ENCODE data around the gene C1GALT1. TPM values are rescaled to one million over a fixed set of nuclear protein-coding genes. Genes with fewer than 3 reads are reported as not detected.
A peak's percentile ranks its signal among the peaks of the same experiment; 100 is the strongest.
"Not testable (repeated sequence)": the region's sequence is repeated elsewhere in the genome, so short reads cannot be mapped to it uniquely, and the experiment has no call there.

The C1GALT1 gene
- total and polyA plus RNA-seq, 3 experiments from 2014 or later: 40.4 to 53.4 (median 40.7) TPM

DNA sequence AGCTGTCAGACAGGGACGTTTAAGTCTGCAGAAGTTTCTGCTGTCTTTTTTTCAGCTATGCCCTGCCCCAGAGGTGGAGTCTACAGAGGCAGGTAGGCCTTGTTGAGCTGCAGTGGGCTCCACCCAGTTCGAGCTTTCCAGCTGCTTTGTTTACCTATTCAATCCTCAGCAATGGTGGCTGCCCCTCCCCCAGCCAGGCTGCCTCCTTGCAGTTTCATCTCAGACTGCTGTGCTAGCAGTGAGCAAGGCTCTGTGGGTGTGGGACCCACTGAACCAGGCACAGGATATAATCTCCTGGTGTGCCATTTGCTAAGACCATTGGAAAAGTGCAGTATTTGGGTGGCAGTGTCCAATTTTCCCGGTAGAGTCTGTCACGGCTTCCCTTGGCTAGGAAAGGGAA lies 37.2 kb upstream of the C1GALT1 start:
- H3K4me1 Mint-ChIP-seq; H3K27ac ChIP-seq (ENCODE audit: low read depth, low read length); H3K9me3 ChIP-seq (ENCODE audit: low read length); H3K27me3 Mint-ChIP-seq; H3K4me3 ChIP-seq (ENCODE audit: low read length); H3K4me1 ChIP-seq (ENCODE audit: insufficient read depth, low read length); POLR2A ChIA-PET; H3K4me3 Mint-ChIP-seq; H3K36me3 ChIP-seq (ENCODE audit: insufficient read depth, low read length); DNase-seq; H3K27me3 ChIP-seq (ENCODE audit: insufficient read depth, low read length, poor library complexity, severe bottlenecking); H3K27ac Mint-ChIP-seq: not testable (repeated sequence)
- Mint-ChIP-seq H3K36me3 (peaks cover 3 to 30% (median 7%) of the 10 kb centered on the region in 3 donors), H3K9me3 (peaks cover 2 to 20% (median 5%) of the 10 kb centered on the region in 5 donors)
- CTCF ChIA-PET: interaction anchor here (3.4 kb wide), 1 partner anchor 42 kb away, joined by 9 read pairs; no protein-coding TSS in a partner anchor

DNA sequence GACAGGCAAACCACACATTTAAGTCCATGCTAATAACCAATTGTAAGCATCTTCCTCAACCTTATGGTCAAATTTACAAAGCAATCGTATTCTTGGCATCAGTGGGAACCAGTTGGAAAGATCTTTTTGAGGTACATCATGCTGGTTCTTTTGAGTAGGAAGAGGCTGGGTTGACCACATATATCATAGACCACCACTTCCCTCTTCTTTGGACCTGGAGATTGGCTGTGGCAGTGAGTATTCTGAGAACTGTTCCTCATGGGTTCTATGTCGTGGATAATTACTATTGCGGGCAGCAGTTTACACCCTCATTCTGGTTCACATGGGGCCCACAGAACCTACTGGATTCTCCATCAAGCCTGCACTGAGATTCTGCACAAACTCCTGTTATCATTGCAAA lies 35.5 kb upstream of the C1GALT1 start:
- POLR2A ChIA-PET: no interaction called here
- Mint-ChIP-seq H3K27ac (no peak overlapping the region), H3K27me3 (peaks cover 0 to 7% of the 10 kb centered on the region in 2 donors), H3K36me3 (peaks cover 3 to 27% (median 7%) of the 10 kb centered on the region in 3 donors), H3K9me3 (peaks cover 0 to 20% (median 5%) of the 10 kb centered on the region in 5 donors), H3K4me1 (peaks cover 8 to 12% (median 10%) of the 10 kb centered on the region in 3 donors), H3K4me3 (no peak overlapping the region)
- H3K36me3 ChIP-seq (ENCODE audit: insufficient read depth, low read length): no peaks in the 10 kb centered on the region
- H3K4me3 ChIP-seq (ENCODE audit: low read length): no peak overlapping the region
- no peaks in the 10 kb centered on the region for H3K9me3 ChIP-seq (ENCODE audit: low read length)
- H3K4me1 ChIP-seq (ENCODE audit: insufficient read depth, low read length): peaks cover 5% of the 10 kb centered on the region
- no peak overlapping the region for H3K27ac ChIP-seq (ENCODE audit: low read depth, low read length)
- CTCF ChIA-PET: interaction anchor here (0.7 to 3.4 kb wide), 3 partner anchors 34 to 43 kb away, joined by 3 to 9 read pairs (median 3); no protein-coding TSS in a partner anchor
- DNase-seq: no peak
- H3K27me3 ChIP-seq (ENCODE audit: insufficient read depth, low read length, poor library complexity, severe bottlenecking): no peaks in the 10 kb centered on the region

DNA sequence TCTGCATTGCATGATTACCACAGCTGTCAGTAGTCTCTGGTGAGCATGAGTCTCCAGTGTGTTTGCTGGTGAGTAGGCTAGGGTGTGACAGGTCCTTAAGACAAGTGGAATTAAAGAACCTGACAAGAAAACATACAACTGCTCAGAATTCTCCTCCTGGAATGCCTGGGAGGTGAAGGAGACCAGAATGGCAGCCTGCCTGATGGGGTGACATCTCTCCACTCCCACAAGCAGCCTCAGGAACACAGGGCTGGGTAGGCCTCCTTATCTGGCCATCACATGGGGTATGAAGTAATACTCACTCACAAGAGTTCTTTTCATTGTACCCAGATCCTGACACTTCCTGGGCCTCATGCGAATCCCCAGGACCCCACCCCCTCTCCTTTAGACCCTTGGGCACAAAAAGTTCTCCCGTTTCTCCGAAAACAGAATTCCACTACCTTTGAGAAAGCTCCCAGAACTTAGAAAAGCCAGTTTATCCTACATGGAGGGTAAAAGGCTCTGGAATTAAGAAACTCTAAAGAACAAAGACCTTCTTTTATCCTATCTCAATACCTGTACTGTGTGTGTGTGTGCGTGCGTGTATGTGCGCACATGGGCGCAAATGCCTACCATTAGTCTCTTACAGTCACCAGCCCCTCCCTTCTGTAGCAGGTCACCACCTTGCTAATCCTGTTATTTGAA lies 33.4 kb upstream of the C1GALT1 start:
- H3K9me3 ChIP-seq (ENCODE audit: low read length): no peaks in the 10 kb centered on the region
- no peaks in the 10 kb centered on the region for H3K36me3 ChIP-seq (ENCODE audit: insufficient read depth, low read length)
- peaks cover 10% of the 10 kb centered on the region for H3K4me1 ChIP-seq (ENCODE audit: insufficient read depth, low read length)
- H3K9me3 Mint-ChIP-seq: peaks cover 2 to 8% (median 3%) of the 10 kb centered on the region in 5 donors
- peaks cover under 1 to 16% (median 3%) of the 10 kb centered on the region in 3 donors for H3K36me3 Mint-ChIP-seq
- no peak overlapping the region for H3K4me3 Mint-ChIP-seq
- H3K4me3 ChIP-seq (ENCODE audit: low read length): no peak overlapping the region
- no peak overlapping the region for H3K27ac ChIP-seq (ENCODE audit: low read depth, low read length)
- POLR2A ChIA-PET: no interaction called here
- H3K27me3 Mint-ChIP-seq: peaks cover 0 to 3% of the 10 kb centered on the region in 2 donors
- CTCF ChIA-PET: no interaction called here
- H3K27me3 ChIP-seq (ENCODE audit: insufficient read depth, low read length, poor library complexity, severe bottlenecking): no peaks in the 10 kb centered on the region
- DNase-seq: no peak
- no peak overlapping the region for H3K27ac Mint-ChIP-seq
- H3K4me1 Mint-ChIP-seq: peaks cover 11 to 16% (median 15%) of the 10 kb centered on the region in 3 donors

DNA sequence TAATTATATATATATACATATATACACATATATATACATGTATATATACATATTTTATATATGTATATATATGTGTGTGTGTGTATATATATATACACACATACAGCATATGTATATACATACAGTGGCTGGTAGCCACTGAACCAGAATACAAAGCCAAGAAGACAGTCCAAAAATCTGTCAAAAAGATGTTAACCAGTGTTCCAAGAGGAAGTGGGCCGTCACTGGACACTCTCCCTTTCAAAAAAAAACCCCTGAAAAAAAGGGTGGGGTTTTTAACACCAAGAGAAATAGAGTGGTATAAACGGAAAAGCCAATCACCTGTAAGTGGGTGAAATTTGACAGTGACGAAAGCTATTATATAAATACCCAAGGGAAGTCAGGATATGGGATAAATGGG lies 31.1 kb upstream of the C1GALT1 start:
- Mint-ChIP-seq H3K27ac (peak overlapping the region in 2 of 8 donors; percentile 19 to 68), H3K27me3 (no peaks in the 10 kb centered on the region), H3K4me1 (peaks cover 17 to 23% (median 21%) of the 10 kb centered on the region in 3 donors), H3K4me3 (no peak overlapping the region), H3K9me3 (peaks cover 0 to 8% (median 3%) of the 10 kb centered on the region in 5 donors), H3K36me3 (peaks cover 0 to 14% (median 0%) of the 10 kb centered on the region in 3 donors)
- H3K27me3 ChIP-seq (ENCODE audit: insufficient read depth, low read length, poor library complexity, severe bottlenecking): no peaks in the 10 kb centered on the region
- DNase-seq: no peak
- H3K4me3 ChIP-seq (ENCODE audit: low read length): no peak overlapping the region
- H3K27ac ChIP-seq (ENCODE audit: low read depth, low read length): no peak overlapping the region
- ChIA-PET POLR2A (no interaction called here), CTCF (no interaction called here)
- peaks cover 18% of the 10 kb centered on the region for H3K4me1 ChIP-seq (ENCODE audit: insufficient read depth, low read length)
- no peaks in the 10 kb centered on the region for H3K9me3 ChIP-seq (ENCODE audit: low read length)
- no peaks in the 10 kb centered on the region for H3K36me3 ChIP-seq (ENCODE audit: insufficient read depth, low read length)

DNA sequence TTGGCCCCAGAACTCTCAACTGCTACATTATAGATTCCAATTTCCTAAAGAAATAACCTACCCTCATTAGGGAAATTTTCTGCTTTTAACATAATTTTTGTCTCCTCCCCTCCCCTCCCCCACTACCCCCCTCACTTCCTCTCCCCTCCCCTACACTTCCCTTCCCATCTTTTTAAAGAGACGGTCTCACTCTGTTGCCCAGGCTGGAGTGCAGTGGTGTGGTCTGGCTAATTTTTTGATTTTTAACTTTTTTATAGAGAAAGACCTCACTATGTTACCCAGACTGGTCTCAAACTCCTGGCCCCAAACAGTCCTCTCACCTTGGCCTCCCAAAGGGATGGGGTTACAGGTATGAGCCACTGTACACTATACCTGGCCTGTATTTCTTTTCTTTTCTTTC lies 30.5 kb upstream of the C1GALT1 start:
- Mint-ChIP-seq H3K27me3 (no peaks in the 10 kb centered on the region), H3K4me1 (peaks cover 21 to 29% (median 27%) of the 10 kb centered on the region in 3 donors), H3K4me3 (peak overlapping the region in 1 of 7 donors; percentile 38), H3K9me3 (peaks cover 0 to 8% (median 3%) of the 10 kb centered on the region in 5 donors), H3K27ac (no peak overlapping the region), H3K36me3 (peaks cover 0 to 14% (median 0%) of the 10 kb centered on the region in 3 donors)
- POLR2A ChIA-PET: no interaction called here
- no peak for DNase-seq
- Histone ChIP-seq H3K27me3 (ENCODE audit: insufficient read depth, low read length, poor library complexity, severe bottlenecking) (no peaks in the 10 kb centered on the region), H3K4me3 (ENCODE audit: low read length) (no peak overlapping the region), H3K27ac (ENCODE audit: low read depth, low read length) (no peak overlapping the region), H3K36me3 (ENCODE audit: insufficient read depth, low read length) (no peaks in the 10 kb centered on the region), H3K9me3 (ENCODE audit: low read length) (no peaks in the 10 kb centered on the region), H3K4me1 (ENCODE audit: insufficient read depth, low read length) (peaks cover 23% of the 10 kb centered on the region)
- CTCF ChIA-PET: no interaction called here

DNA sequence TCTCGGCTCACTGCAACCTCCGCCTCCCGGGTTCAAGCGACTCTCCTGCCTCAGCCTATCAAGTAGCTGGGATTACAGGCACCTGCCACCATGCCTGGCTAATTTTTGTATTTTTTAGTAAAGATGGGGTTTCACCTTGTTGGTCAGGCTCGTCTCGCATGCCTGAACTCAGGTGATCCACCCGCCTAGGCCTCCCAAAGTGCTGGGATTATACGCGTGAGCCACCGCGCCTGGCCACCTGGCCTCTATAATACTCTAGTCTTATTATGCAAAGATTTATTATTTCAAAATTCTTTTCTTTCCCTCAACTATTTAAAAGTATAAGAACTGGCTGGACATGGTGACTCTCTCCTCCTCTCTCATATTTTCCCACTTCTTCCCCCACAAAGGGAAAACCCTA lies 30.0 kb upstream of the C1GALT1 start:
- H3K4me1 ChIP-seq (ENCODE audit: insufficient read depth, low read length): peaks cover 25% of the 10 kb centered on the region
- H3K36me3 ChIP-seq (ENCODE audit: insufficient read depth, low read length): no peaks in the 10 kb centered on the region
- H3K27me3 ChIP-seq (ENCODE audit: insufficient read depth, low read length, poor library complexity, severe bottlenecking): no peaks in the 10 kb centered on the region
- H3K9me3 ChIP-seq (ENCODE audit: low read length): no peaks in the 10 kb centered on the region
- Mint-ChIP-seq H3K27ac (peak overlapping the region in 1 of 8 donors; percentile 35), H3K4me1 (peaks cover 26 to 33% (median 31%) of the 10 kb centered on the region in 3 donors), H3K4me3 (peak overlapping the region in 1 of 7 donors; percentile 38), H3K27me3 (no peaks in the 10 kb centered on the region), H3K9me3 (peaks cover 0 to 8% (median 3%) of the 10 kb centered on the region in 5 donors), H3K36me3 (peaks cover 0 to 14% (median 0%) of the 10 kb centered on the region in 3 donors)
- no peak overlapping the region for H3K4me3 ChIP-seq (ENCODE audit: low read length)
- no peak for DNase-seq
- POLR2A ChIA-PET: no interaction called here
- no peak overlapping the region for H3K27ac ChIP-seq (ENCODE audit: low read depth, low read length)
- CTCF ChIA-PET: interaction anchor here (1.6 kb wide), 1 partner anchor 29 kb away, joined by 4 read pairs; no protein-coding TSS in a partner anchor

DNA sequence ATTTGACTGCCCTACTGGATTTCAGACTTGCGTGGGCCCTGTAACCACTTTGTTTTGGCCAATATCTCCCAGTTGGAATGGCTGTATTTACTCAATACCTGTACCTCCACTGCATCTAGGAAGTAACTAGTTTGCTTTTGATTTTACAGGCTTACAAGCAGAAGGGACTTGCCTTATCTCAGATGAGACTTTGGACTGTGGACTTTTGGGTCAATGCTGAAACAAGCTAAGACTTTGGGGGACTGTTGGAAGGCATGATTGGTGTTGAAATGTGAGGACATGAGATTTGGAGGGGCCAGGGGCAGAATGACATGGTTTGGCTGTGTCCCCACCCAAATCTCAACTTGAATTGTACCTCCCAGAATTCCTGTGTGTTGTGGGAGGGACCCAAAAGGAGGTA lies 28.0 kb upstream of the C1GALT1 start:
- POLR2A ChIA-PET; H3K9me3 Mint-ChIP-seq; H3K4me3 ChIP-seq (ENCODE audit: low read length); H3K27me3 Mint-ChIP-seq; DNase-seq; H3K36me3 ChIP-seq (ENCODE audit: insufficient read depth, low read length); H3K27me3 ChIP-seq (ENCODE audit: insufficient read depth, low read length, poor library complexity, severe bottlenecking); H3K27ac ChIP-seq (ENCODE audit: low read depth, low read length); H3K9me3 ChIP-seq (ENCODE audit: low read length); H3K4me3 Mint-ChIP-seq: not testable (repeated sequence)
- H3K4me1 Mint-ChIP-seq: peaks cover 42 to 53% (median 50%) of the 10 kb centered on the region in 3 donors
- H3K36me3 Mint-ChIP-seq: peaks cover 0 to 14% (median 0%) of the 10 kb centered on the region in 3 donors
- H3K27ac Mint-ChIP-seq: peak overlapping the region in 2 of 8 donors; percentile 31 to 72
- peaks cover 42% of the 10 kb centered on the region for H3K4me1 ChIP-seq (ENCODE audit: insufficient read depth, low read length)
- CTCF ChIA-PET: interaction anchor here (0.9 kb wide), 1 partner anchor 51 kb away, joined by 3 read pairs; no protein-coding TSS in a partner anchor

DNA sequence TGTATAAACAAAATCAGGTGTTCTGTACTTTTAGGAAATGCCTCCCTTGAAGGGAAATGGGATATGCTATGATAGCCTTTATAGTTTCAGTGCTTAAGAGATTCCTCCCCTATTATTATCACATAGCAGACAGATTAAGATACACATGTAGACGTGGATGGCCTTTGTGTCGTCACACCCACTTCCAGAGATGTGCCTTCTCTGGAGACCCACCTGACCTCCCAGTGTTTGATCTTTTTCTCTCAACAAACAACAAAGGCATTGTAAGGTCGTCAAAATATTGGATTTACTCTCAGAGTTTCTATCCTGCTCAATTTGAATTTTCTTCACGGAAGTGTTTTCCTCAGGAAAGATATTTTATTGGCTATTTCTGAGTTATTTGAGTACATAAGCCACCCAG lies 25.7 kb upstream of the C1GALT1 start:
- Mint-ChIP-seq H3K4me1 (peaks cover 52 to 63% (median 60%) of the 10 kb centered on the region in 3 donors), H3K36me3 (peaks cover 1 to 18% (median 8%) of the 10 kb centered on the region in 3 donors), H3K27me3 (no peaks in the 10 kb centered on the region)

More for the DNA sequence above, 25.7 kb upstream of the C1GALT1 start:
- Histone ChIP-seq H3K36me3 (ENCODE audit: insufficient read depth, low read length) (no peaks in the 10 kb centered on the region), H3K27me3 (ENCODE audit: insufficient read depth, low read length, poor library complexity, severe bottlenecking) (no peaks in the 10 kb centered on the region), H3K27ac (ENCODE audit: low read depth, low read length) (no peak overlapping the region), H3K9me3 (ENCODE audit: low read length) (no peaks in the 10 kb centered on the region), H3K4me1 (ENCODE audit: insufficient read depth, low read length) (peaks cover 55% of the 10 kb centered on the region), H3K4me3 (ENCODE audit: low read length) (peak overlapping the region; percentile 52)
- DNase-seq: no peak
- Mint-ChIP-seq H3K9me3 (peaks cover 0 to 8% (median 3%) of the 10 kb centered on the region in 5 donors), H3K27ac (peak overlapping the region; percentile 20 to 94 (median 82)), H3K4me3 (peak overlapping the region; percentile 70 to 86 (median 79))
- POLR2A ChIA-PET: interaction anchor here (0.6 to 1.9 kb wide), 2 partner anchors 25 to 52 kb away, joined by 4 to 17 read pairs; partner anchors contain the start of gene C1GALT1
- CTCF ChIA-PET: interaction anchor here (1.3 to 2.1 kb wide), 4 partner anchors 22 to 53 kb away, joined by 3 to 11 read pairs (median 4); partner anchors contain the start of gene C1GALT1
